RWPE2 (cell line): ENCODE measurements around the gene GLG1.
"Not testable (repeated sequence)": the region's sequence is repeated elsewhere in the genome, so short reads cannot be mapped to it uniquely, and the experiment has no call there.

ENCODE experiments used
- ATAC-seq: fragments of 200-7000 bp; cut with Tn5 transposase; 3 replicates; pipeline ENCODE4 v1.9.1; 2021; ENCODE audit warnings: low read depth
- DNase-seq: peaks from one replicate; pipeline ENCODE4 v3.0.0-alpha.2; 2020; ENCODE audit warnings: low spot score
- H3K27ac ChIP-seq: fragments of 450-650 bp; 2 replicates; pipeline ENCODE4 v1.5.1; 2017; ENCODE audit warnings: mild to moderate bottlenecking; ENCODE audit not compliant: poor library complexity, severe bottlenecking
- H3K27me3 ChIP-seq: fragments of 250-450 bp; sonication (Bioruptor Pico); 2 replicates; pipeline ENCODE4 v1.5.1; 2021; ENCODE audit warnings: mild to moderate bottlenecking, moderate library complexity; ENCODE audit not compliant: insufficient read depth, poor library complexity, severe bottlenecking
- H3K36me3 ChIP-seq: fragments of 250-450 bp; sonication (Bioruptor Pico); 2 replicates; pipeline ENCODE4 v1.5.1; 2020; ENCODE audit warnings: low read depth, mild to moderate bottlenecking, moderate library complexity
- H3K4me1 ChIP-seq: fragments of 250-450 bp; sonication (Bioruptor Pico); 2 replicates; pipeline ENCODE4 v1.5.1; 2021; ENCODE audit warnings: mild to moderate bottlenecking, moderate library complexity; ENCODE audit not compliant: insufficient read depth, poor library complexity, severe bottlenecking
- H3K4me3 ChIP-seq: fragments of 250-450 bp; sonication (Bioruptor Pico); 2 replicates; pipeline ENCODE4 v1.5.1; 2021; ENCODE audit warnings: mild to moderate bottlenecking, moderate library complexity; ENCODE audit not compliant: severe bottlenecking
- H3K9me3 ChIP-seq: fragments of 250-450 bp; sonication (Bioruptor Pico); 2 replicates; pipeline ENCODE4 v1.5.1; 2021; ENCODE audit warnings: mild to moderate bottlenecking, moderate library complexity; ENCODE audit not compliant: severe bottlenecking
- TF ChIP-seq, protein P1 (sequence below): fragments of 450-650 bp; IDR thresholded peaks from one replicate; pipeline ENCODE4 v1.5.1; 2017; ENCODE audit warnings: mild to moderate bottlenecking, moderate library complexity; ENCODE audit not compliant: poor library complexity, severe bottlenecking

GLG1 gene

DNA sequence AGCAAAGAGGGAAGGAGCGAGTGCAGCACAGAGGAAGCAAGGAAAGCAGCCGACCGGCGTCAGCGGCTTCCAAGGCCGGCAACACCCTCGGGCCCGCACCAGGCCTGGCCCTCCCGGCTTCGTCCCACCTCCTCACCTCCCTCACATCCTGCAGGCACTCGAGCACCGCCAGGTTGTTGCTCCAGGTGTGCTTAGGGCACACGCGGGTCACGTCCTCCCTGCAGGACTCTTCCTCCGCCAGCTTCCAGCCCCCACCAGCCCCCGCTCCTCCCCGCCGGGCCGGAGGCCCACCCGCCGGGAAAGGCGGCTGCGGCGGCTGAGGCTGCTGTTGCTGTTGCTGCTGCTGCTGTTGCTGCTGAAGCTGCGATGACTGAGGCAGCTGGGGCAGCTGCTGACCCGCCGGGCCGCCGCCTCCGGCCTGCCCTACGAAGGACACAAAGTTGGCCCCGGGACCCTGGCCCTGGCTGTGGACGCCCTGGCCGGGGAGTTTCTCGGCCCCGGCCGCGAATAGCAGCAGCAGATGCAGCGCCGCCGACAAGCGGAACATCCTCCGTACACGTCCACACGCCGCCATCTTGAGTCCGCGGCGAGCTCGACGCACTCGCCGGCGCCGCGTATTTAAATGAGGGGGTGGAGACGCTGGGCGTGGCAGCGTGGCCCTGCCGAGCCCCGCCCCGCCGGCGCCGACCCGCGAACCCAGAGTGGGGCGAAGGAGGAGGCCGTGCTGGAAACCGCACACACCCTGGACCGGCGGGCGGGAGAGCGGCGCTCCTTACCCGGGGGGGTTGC lies at the start of gene GLG1:
GLG1 (minus strand) TSS at position 594 of the 789 bp plus-strand sequence; CDS start at position 574, 20 bp downstream.
- peak; percentile 87 for DNase-seq
- no peaks in the 10 kb centered on the region for H3K27me3 ChIP-seq
- 0 out of 2 replicates have a peak, but pooled peaks cover 5% of the 10 kb centered on the region for H3K36me3 ChIP-seq
- H3K4me3 ChIP-seq, result peak within 1 kb of the TSS; percentile 78
- peak; percentile 86 for ATAC-seq
- no peaks in the 10 kb centered on the region for H3K9me3 ChIP-seq
- H3K4me1 ChIP-seq, result peaks cover 21% of the 10 kb centered on the region
- H3K27ac ChIP-seq, result peak within 1 kb of the TSS; percentile 66
- TF ChIP-seq, protein P1, sequence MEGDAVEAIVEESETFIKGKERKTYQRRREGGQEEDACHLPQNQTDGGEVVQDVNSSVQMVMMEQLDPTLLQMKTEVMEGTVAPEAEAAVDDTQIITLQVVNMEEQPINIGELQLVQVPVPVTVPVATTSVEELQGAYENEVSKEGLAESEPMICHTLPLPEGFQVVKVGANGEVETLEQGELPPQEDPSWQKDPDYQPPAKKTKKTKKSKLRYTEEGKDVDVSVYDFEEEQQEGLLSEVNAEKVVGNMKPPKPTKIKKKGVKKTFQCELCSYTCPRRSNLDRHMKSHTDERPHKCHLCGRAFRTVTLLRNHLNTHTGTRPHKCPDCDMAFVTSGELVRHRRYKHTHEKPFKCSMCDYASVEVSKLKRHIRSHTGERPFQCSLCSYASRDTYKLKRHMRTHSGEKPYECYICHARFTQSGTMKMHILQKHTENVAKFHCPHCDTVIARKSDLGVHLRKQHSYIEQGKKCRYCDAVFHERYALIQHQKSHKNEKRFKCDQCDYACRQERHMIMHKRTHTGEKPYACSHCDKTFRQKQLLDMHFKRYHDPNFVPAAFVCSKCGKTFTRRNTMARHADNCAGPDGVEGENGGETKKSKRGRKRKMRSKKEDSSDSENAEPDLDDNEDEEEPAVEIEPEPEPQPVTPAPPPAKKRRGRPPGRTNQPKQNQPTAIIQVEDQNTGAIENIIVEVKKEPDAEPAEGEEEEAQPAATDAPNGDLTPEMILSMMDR, result no peak

DNA sequence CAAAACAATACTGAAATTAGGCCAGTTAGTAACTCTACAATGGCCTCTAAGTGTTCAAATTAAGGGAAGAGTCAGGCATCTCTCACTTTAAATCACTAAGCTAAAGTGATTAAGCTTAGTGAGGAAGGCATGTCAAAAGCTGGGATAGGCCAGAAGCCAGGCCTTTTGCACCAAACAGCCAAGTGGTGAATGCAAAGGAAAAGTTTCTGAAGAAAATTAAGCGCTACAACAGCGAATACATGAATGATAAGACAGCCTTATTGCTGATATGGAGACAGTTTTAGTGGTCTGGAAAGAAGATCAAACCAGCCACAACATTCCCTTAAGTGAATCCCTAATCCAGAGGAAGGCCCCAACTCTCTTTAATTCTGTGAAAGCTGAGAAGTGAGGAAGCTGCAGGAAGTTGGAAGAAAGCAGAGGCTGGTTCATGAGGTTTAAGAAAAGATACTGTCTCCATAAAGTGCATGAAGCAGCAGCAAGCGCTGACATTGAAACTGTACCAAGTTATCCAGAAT lies 47.7 kb upstream of the GLG1 start:
- H3K4me3 ChIP-seq, result no peak overlapping the region
- TF ChIP-seq, protein P1, result no peak
- ATAC-seq (no peak), DNase-seq (no peak)
- no peaks in the 10 kb centered on the region for H3K27me3 ChIP-seq
- peaks cover 91% of the 10 kb centered on the region for H3K36me3 ChIP-seq
- H3K9me3 ChIP-seq, result no peaks in the 10 kb centered on the region
- H3K27ac ChIP-seq, result no peak overlapping the region
- peaks cover 3% of the 10 kb centered on the region for H3K4me1 ChIP-seq

DNA sequence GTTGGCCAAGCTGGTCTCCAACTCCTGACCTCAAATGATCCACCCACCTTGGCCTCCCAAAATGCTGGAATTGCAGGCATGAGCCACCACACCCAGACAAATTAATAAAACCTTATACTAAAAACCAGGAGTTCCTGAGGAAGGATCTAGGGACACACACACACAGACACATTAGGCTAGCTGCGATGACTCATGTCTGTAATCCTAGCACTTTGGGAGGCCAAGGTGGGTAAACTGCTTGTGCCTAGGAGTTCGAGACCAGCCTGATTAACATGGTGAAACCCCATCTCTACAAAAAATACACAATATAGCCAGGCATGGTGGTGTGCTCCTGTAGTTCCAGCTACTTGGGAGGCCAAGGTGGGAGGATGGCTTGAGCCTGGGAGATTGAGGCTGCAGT lies 46.0 kb upstream of the GLG1 start:
- H3K27me3 ChIP-seq, H3K4me3 ChIP-seq, H3K4me1 ChIP-seq, H3K9me3 ChIP-seq, DNase-seq: not testable (repeated sequence)
- Histone ChIP-seq H3K27ac (peak overlapping the region; percentile 3), H3K36me3 (peaks cover 91% of the 10 kb centered on the region)
- ATAC-seq, result 0 out of 3 replicates have a peak, but pooled peaks have one; percentile 36

DNA sequence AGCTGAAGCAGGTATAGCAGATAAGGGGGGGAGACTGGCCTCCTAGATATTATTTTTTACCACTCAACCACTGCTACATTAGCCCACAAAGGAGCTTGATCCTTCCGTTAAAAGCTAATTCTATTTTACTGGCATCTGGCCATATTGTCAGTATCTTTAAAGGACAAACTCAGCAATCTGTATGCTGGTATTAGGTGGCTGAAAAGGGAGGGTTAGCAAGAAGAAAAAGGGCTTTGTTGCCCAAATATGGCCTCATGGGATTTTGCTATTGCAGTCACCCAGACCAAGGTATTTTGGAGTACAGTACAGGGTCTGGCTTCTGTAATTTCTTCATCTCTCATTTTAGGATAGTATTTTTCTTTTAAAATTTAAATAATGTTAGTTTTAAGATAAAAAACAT lies 45.3 kb upstream of the GLG1 start:
- peaks cover 3% of the 10 kb centered on the region for H3K4me1 ChIP-seq
- peak overlapping the region; percentile 3 for H3K27ac ChIP-seq
- TF ChIP-seq, protein P1, result no peak
- no peaks in the 10 kb centered on the region for H3K27me3 ChIP-seq
- H3K36me3 ChIP-seq, result peaks cover 91% of the 10 kb centered on the region
- no peak for DNase-seq
- H3K9me3 ChIP-seq, result no peaks in the 10 kb centered on the region
- ATAC-seq, result no peak
- H3K4me3 ChIP-seq, result no peak overlapping the region

DNA sequence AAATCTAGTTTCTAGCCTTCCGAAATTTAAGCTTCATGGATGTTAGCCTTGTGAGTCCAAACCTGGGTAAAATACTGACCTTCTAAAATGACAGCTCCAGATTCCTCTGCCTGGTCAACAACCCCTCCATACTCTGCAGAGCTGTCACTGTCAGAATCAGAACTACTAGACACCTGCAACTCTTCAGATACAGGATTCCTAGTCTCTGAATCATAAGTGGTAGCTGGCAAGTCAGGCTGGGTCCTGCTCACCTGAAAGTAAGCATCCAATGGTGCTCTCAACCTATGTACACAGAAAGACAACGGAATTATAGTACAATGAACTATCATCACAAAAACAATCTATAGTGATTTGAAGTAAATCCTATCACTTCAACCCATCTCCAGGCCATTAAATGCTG lies 44.9 kb upstream of the GLG1 start:
- DNase-seq (no peak), ATAC-seq (peak; percentile 90)
- peaks cover 3% of the 10 kb centered on the region for H3K4me1 ChIP-seq
- H3K36me3 ChIP-seq, result peaks cover 91% of the 10 kb centered on the region
- TF ChIP-seq, protein P1, result no peak
- H3K4me3 ChIP-seq, result no peak overlapping the region
- no peaks in the 10 kb centered on the region for H3K27me3 ChIP-seq
- H3K27ac ChIP-seq, result peak overlapping the region; percentile 3
- H3K9me3 ChIP-seq, result no peaks in the 10 kb centered on the region
